GM18951 (cell line): ENCODE measurements around the gene FCN1.
"Not testable (repeated sequence)": the region's sequence is repeated elsewhere in the genome, so short reads cannot be mapped to it uniquely, and the experiment has no call there.

ENCODE experiments used
- POLR2A ChIP-seq: IDR thresholded peaks from 4 replicates; pipeline ENCODE4 v1.6.1; 2011; ENCODE audit warnings: mild to moderate bottlenecking; ENCODE audit not compliant: insufficient read length, insufficient read depth; ENCODE audit errors: extremely low read depth
- in situ Hi-C: fragments of 300-500 bp; cut with MboI; formaldehyde crosslinking; loops from one replicate; pipeline ENCODE4 v1.12.0; 2022; ENCODE audit warnings: low sequenced_read_pairs, mixed read lengths, inconsistent platforms; ENCODE audit not compliant: unreplicated experiment

The FCN1 gene

GRCh38 chr9:134959971-134960310, 42.2 kb upstream of the FCN1 start:
- TF ChIP-seq POLR2A, result no peak
- in situ Hi-C loops, result no loop called here

GRCh38 chr9:134959126-134959970, 41.6 kb upstream of the FCN1 start:
- in situ Hi-C loops, result no loop called here
- no peak for TF ChIP-seq POLR2A

- no peak for TF ChIP-seq POLR2A
- in situ Hi-C loops, result no loop called here
Observed at GRCh38 chr9:134957945-134958227, 40.2 kb upstream of the FCN1 start.

GRCh38 chr9:134957165-134957944, 39.6 kb upstream of the FCN1 start:
- in situ Hi-C loops, result no loop called here

GRCh38 chr9:134956387-134956786, 38.7 kb upstream of the FCN1 start:
- in situ Hi-C loops, result not testable (repeated sequence)

More at GRCh38 chr9:134957165-134957944, 39.6 kb upstream of the FCN1 start:
- no peak for TF ChIP-seq POLR2A

- in situ Hi-C loops, result no loop called here
- no peak for TF ChIP-seq POLR2A
Observed at GRCh38 chr9:134955801-134956200, 38.1 kb upstream of the FCN1 start.

- in situ Hi-C loops, result no loop called here
- no peak for TF ChIP-seq POLR2A
Observed at GRCh38 chr9:134955156-134955555, 37.4 kb upstream of the FCN1 start.

- in situ Hi-C loops, result no loop called here
- TF ChIP-seq POLR2A, result no peak
Observed at GRCh38 chr9:134951994-134952393, 34.3 kb upstream of the FCN1 start.

- TF ChIP-seq POLR2A, result no peak
- in situ Hi-C loops, result no loop called here
Observed at GRCh38 chr9:134951461-134951860, 33.7 kb upstream of the FCN1 start.

GRCh38 chr9:134950386-134951210, 32.9 kb upstream of the FCN1 start:
- in situ Hi-C loops, result no loop called here
- no peak for TF ChIP-seq POLR2A

- in situ Hi-C loops, result no loop called here
- TF ChIP-seq POLR2A, result no peak
Observed at GRCh38 chr9:134949681-134950385, 32.1 kb upstream of the FCN1 start.

GRCh38 chr9:134948149-134948548, 30.4 kb upstream of the FCN1 start:
- no peak for TF ChIP-seq POLR2A
- in situ Hi-C loops, result no loop called here
